ENCODE data around the gene PPT2. TPM values are rescaled to one million over a fixed set of nuclear protein-coding genes. Genes with fewer than 3 reads are reported as not detected.

The PPT2 gene
- total and polyA plus RNA-seq, 2 of the 13 experiments (the other 11 are each of a cell fraction or from before 2014, with no cell fraction given) = 39.2 to 61.8 TPM

DNA sequence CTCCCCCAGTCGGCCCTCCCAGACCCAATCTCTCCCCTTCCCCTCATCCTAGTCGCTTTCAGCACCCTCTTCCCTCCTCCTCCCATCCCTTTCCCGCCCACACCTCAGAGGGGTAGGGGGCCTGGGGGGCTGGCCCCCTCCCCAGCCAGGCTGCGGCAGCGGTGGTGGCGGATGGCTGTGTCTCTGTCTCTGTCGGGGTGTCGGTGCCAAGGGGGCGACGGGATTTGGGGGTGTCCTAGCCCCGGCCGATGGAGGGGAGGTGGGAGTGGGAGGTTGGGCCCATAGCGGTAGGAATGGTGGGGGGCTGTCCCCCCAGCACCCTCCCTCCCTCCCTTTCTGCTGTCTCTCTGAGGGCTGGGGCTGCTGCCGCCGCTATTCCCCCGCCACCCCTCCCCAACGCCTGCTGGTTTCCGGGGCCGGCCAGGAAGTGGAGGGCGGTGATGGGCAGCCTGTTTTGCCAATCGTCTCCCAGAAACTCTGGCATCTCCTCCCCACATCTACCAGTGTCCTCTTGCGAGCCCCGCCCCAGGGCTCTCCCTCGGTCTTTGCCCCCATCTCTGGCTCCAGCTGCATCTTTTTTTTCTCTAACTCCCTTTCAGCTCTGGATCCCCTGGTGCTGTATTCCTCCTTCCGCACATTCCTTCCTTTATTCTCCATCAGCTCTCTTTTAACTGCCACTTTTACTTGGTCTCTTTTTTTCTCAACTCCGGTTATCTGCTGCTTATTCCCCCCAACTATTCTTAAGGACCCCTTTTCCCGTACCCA is 22.0 kb downstream of the PPT2 start, which contains the start of gene AGPAT1 (continued):
- TF ChIP-seq, protein P1, sequence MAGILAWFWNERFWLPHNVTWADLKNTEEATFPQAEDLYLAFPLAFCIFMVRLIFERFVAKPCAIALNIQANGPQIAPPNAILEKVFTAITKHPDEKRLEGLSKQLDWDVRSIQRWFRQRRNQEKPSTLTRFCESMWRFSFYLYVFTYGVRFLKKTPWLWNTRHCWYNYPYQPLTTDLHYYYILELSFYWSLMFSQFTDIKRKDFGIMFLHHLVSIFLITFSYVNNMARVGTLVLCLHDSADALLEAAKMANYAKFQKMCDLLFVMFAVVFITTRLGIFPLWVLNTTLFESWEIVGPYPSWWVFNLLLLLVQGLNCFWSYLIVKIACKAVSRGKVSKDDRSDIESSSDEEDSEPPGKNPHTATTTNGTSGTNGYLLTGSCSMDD (CRISPR knock-in tag; IDR thresholded peaks at IDR 0.05) = no peak
- TF ChIP-seq SAP130 (CRISPR knock-in tag; IDR thresholded peaks at IDR 0.05; ENCODE audit: low read depth) = peak; percentile 65; the same call in 1 of the 2 replicates
- no peak for TF ChIP-seq PTBP1 (IDR thresholded peaks at IDR 0.05; ENCODE audit: low read depth, low read length, poor library complexity, severe bottlenecking)
- TF ChIP-seq BHLHE40 (IDR thresholded peaks at IDR 0.05; ENCODE audit: low read length) = no peak
- TF ChIP-seq CREM (IDR thresholded peaks at IDR 0.05) = peak; percentile 44; the same call in 1 of the 2 replicates
- TF ChIP-seq CREM (CRISPR knock-in tag; IDR thresholded peaks at IDR 0.05) = no peak
- no peak for TF ChIP-seq SOX5 (CRISPR knock-in tag; IDR thresholded peaks at IDR 0.05; ENCODE audit: borderline replicate concordance)
- no peak; the same call in 1 of the 2 replicates for TF ChIP-seq ZNF788 (CRISPR knock-in tag; IDR thresholded peaks at IDR 0.05; ENCODE audit: borderline replicate concordance)
- TF ChIP-seq ZNF10 (CRISPR knock-in tag; IDR thresholded peaks at IDR 0.05; ENCODE audit: borderline replicate concordance, low read depth) = no peak
- TF ChIP-seq SAFB2 (CRISPR knock-in tag; IDR thresholded peaks at IDR 0.05; ENCODE audit: borderline replicate concordance, low read depth) = peak; percentile 56; the same call in 1 of the 2 replicates
- TF ChIP-seq, protein P2, sequence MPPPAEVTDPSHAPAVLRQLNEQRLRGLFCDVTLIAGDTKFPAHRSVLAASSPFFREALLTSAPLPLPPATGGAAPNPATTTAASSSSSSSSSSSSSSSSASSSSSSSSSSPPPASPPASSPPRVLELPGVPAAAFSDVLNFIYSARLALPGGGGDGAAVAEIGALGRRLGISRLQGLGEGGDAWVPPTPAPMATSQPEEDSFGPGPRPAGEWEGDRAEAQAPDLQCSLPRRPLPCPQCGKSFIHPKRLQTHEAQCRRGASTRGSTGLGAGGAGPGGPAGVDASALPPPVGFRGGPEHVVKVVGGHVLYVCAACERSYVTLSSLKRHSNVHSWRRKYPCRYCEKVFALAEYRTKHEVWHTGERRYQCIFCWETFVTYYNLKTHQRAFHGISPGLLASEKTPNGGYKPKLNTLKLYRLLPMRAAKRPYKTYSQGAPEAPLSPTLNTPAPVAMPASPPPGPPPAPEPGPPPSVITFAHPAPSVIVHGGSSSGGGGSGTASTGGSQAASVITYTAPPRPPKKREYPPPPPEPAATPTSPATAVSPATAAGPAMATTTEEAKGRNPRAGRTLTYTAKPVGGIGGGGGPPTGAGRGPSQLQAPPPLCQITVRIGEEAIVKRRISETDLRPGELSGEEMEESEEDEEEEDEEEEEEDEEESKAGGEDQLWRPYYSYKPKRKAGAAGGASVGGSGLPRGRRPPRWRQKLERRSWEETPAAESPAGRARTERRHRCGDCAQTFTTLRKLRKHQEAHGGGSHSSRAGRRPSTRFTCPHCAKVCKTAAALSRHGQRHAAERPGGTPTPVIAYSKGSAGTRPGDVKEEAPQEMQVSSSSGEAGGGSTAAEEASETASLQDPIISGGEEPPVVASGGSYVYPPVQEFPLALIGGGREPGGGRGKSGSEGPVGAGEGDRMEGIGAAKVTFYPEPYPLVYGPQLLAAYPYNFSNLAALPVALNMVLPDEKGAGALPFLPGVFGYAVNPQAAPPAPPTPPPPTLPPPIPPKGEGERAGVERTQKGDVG (CRISPR knock-in tag; IDR thresholded peaks at IDR 0.05; ENCODE audit: borderline replicate concordance) = no peak
- TF ChIP-seq ZFP36L2 (CRISPR knock-in tag; IDR thresholded peaks at IDR 0.05) = no peak; the same call in 1 of the 2 replicates
- TF ChIP-seq ISL2 (CRISPR knock-in tag; IDR thresholded peaks at IDR 0.05) = peak; percentile 58; the same call in 1 of the 2 replicates
- no peak for TF ChIP-seq ZSCAN30 (CRISPR knock-in tag; IDR thresholded peaks at IDR 0.05)
- TF ChIP-seq RBAK (CRISPR knock-in tag; IDR thresholded peaks at IDR 0.05) = no peak; the same call in 1 of the 2 replicates
- TF ChIP-seq ZSCAN21 (CRISPR knock-in tag; IDR thresholded peaks at IDR 0.05; ENCODE audit: borderline replicate concordance) = no peak
- no peak for TF ChIP-seq MAFF (IDR thresholded peaks at IDR 0.05; ENCODE audit: low read depth, low read length)
- TF ChIP-seq NCOA2 (CRISPR knock-in tag; IDR thresholded peaks at IDR 0.05) = no peak
- peak; percentile 58; the same call in 1 of the 2 replicates for TF ChIP-seq MYC (CRISPR knock-in tag; IDR thresholded peaks at IDR 0.05; ENCODE audit: borderline replicate concordance)
- no peak; the same call in 1 of the 2 replicates for TF ChIP-seq ZNF335 (CRISPR knock-in tag; IDR thresholded peaks at IDR 0.05)
- peak; percentile 89 for TF ChIP-seq AGO2 (optimal IDR thresholded peaks at IDR 0.05; ENCODE audit: low read depth, low read length)
- TF ChIP-seq, protein P3, sequence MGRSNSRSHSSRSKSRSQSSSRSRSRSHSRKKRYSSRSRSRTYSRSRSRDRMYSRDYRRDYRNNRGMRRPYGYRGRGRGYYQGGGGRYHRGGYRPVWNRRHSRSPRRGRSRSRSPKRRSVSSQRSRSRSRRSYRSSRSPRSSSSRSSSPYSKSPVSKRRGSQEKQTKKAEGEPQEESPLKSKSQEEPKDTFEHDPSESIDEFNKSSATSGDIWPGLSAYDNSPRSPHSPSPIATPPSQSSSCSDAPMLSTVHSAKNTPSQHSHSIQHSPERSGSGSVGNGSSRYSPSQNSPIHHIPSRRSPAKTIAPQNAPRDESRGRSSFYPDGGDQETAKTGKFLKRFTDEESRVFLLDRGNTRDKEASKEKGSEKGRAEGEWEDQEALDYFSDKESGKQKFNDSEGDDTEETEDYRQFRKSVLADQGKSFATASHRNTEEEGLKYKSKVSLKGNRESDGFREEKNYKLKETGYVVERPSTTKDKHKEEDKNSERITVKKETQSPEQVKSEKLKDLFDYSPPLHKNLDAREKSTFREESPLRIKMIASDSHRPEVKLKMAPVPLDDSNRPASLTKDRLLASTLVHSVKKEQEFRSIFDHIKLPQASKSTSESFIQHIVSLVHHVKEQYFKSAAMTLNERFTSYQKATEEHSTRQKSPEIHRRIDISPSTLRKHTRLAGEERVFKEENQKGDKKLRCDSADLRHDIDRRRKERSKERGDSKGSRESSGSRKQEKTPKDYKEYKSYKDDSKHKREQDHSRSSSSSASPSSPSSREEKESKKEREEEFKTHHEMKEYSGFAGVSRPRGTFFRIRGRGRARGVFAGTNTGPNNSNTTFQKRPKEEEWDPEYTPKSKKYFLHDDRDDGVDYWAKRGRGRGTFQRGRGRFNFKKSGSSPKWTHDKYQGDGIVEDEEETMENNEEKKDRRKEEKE (IDR thresholded peaks at IDR 0.05) = no peak
